Activated CD8-positive, alpha-beta memory T cell treated with anti-CD3 and anti-CD28 coated beads for 48 hours (primary cell): Measurements from ENCODE around the gene LPAR6.

Experiments used
- DNase-seq, 3 experiments: peaks; one replicate each; pipeline ENCODE4 v3.0.0-alpha.2; 2020; ENCODE audit warnings: low read depth in 2 of 3, low spot score in 2 of 3

LPAR6 gene

DNA sequence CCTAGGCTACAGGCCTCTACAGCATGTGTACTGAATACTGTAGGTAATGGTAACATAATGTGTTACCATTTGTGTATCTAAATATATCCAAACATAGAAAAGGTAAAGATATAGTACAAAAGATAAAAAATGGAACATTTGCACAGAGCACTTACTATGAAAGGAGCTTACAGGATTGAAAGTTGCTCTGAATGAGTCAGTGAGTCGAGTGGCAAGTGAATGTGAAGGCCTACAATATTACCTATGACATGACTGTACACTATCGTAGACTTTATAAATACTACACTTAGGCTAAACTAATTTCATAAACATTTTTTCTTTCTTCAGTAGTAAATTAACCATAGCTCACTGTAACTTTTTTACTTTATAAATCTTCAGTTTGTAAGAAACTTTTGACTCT lies 35.1 kb downstream of the LPAR6 start:
- DNase-seq, result no peak

DNA sequence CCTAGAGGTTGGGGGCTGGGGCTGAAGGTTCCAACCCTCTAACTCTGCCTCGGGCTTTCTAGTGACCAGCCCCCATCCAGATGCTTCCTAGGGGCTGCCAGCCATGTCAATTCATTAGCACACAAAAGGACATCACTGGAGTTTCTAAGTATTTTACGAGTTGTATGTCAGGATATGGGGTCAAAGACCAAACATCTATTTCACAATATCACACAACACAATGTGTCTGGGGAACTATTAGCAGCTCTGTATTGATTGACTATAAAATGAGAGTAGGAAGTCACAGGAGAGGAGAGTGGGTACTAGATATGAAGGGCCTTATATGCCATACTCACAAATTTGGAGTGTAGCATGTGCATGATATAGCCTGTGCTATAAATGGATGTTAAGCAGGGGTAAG lies 42.1 kb downstream of the LPAR6 start:
- no peak for DNase-seq

DNA sequence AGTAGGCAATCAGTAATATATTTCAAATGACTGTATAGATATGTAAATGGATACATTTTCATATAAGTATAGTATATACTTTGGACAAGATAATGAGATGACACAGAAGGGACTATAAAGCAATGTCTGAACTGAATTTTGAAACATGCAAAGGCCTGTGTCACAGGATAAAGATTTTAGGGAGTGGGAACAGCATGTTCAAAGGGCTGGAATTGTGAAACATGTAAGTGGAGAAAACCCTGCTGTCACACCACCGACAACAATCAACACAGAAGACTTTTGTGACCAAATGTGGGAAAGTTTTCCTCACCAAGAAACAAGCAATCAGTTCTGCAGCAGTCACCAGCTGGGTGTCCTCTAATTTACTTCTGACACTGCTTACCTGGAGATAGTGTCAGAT lies 42.9 kb downstream of the LPAR6 start:
- no peak for DNase-seq
